GM19467 (cell line): ENCODE measurements around the gene ALPP.
"Not testable (repeated sequence)": the region's sequence is repeated elsewhere in the genome, so short reads cannot be mapped to it uniquely, and the experiment has no call there.

ENCODE experiments used
- ATAC-seq: cut with Tn5 transposase; IDR thresholded peaks from one replicate; pipeline ENCODE4 v1.9.1; 2021; ENCODE audit warnings: mild to moderate bottlenecking, moderate library complexity; ENCODE audit not compliant: unreplicated experiment

Gene ALPP

GRCh38 chr2:232400256-232401015, 21.9 kb downstream of the ALPP start:
- no peak for ATAC-seq

- no peak for ATAC-seq
These were observed 24.0 kb downstream of the ALPP start for GRCh38 chr2:232402518-232402917.

GRCh38 chr2:232405943-232406510, 27.5 kb downstream of the ALPP start:
- no peak for ATAC-seq

DNA sequence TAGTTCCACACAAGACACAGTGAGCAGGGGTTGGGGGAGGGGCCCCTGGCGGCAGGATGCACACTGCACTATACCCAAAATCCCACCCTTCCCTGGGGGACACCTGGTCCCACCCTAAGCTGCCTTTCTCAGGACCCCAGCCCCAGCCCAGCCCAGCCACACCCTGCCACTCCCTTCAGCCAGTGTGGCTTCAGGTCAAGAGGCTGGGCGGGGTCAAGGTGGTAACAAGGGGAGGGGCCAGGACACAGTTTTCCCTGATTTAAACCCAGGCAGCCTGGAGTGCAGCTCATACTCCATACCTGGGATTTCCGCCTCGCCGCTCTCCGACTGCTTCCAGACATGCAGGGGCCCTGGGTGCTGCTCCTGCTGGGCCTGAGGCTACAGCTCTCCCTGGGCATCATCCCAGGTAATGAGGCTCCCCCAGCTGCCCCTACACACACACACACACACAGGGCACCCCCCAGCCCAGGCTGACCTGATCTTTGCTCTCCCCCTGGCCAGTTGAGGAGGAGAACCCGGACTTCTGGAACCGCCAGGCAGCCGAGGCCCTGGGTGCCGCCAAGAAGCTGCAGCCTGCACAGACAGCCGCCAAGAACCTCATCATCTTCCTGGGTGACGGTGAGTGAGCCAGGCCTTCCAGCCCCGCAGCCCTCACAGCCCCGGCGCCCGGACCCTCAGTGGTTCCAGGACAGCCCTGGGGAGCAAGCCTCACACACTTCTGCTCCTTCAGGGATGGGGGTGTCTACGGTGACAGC, 28.2 kb downstream of the ALPP start, which contains the start of gene ALPG:
ALPG (plus strand) TSS at position 289 of the 755 bp plus-strand sequence; CDS start at position 340, 51 bp downstream.
- ATAC-seq = no peak

- ATAC-seq = not testable (repeated sequence)
These were observed 29.0 kb downstream of the ALPP start for GRCh38 chr2:232407428-232408150.

GRCh38 chr2:232408269-232408668, 29.7 kb downstream of the ALPP start:
- ATAC-seq = not testable (repeated sequence)

GRCh38 chr2:232409617-232410016, 31.1 kb downstream of the ALPP start:
- not testable (repeated sequence) for ATAC-seq

GRCh38 chr2:232410238-232410900, 31.8 kb downstream of the ALPP start:
- ATAC-seq = no peak

GRCh38 chr2:232411901-232412629, 33.5 kb downstream of the ALPP start:
- no peak for ATAC-seq

DNA sequence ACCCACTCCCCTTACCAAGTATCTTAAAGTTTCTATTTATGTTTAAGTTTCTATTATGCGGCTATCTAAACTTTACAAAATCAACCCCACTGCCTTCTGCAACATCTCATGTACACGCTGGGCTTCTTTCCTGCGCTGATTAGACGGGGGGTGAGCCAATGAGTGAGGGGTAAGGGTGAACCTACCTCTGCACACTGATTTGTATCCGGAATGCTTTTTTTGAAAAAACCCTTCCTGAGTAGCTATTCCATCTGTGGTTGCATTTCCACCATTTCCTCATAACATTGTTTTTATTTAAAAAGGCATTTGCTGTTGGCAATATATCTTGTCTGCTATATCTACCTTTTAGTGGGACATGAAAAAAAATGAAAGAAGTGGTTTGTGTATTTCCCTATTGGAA, 34.4 kb downstream of the ALPP start:
- no peak for ATAC-seq

- no peak for ATAC-seq
These were observed 36.7 kb downstream of the ALPP start for GRCh38 chr2:232415138-232415690.

DNA sequence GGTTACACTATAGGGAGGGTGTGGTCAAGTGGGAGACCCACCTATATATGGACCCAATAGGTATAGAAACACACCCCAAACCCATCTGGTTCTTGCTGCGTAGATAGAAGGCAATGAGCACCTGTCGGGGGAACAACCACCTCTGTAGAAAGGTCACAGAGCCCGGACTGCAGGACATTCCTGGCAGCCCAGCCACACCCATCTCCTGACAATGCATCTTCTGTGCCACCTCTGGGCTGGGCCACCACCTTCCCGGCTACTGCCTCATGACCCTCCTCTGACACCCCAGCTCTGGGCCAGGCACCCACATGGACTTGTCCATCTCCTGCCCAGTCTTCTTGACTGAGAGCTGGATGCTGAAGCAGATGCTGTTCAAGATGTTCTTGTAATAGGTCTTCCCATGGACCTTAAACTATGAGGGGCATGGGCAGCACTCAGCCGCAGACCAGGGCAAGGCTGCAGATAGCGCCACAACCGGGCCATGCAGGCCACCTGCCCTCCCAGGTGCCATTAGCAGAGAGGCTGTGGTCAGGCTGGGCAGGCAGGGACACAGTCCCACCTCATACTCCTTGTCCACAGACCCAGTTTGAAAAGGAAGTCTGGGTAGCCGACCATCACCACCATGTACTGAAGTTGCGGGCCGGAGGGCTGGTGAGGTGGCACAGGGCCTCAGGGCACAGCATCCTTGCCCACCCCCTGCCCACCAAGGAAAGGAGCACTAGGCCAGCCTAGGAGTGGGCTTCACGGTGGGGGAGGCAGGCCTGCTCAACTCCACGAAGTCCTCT, 37.4 kb downstream of the ALPP start:
- ATAC-seq = no peak

- ATAC-seq = no peak
These were observed 38.2 kb downstream of the ALPP start for GRCh38 chr2:232416521-232417470.

- ATAC-seq = no peak
These were observed 38.9 kb downstream of the ALPP start for GRCh38 chr2:232417489-232417888.

DNA sequence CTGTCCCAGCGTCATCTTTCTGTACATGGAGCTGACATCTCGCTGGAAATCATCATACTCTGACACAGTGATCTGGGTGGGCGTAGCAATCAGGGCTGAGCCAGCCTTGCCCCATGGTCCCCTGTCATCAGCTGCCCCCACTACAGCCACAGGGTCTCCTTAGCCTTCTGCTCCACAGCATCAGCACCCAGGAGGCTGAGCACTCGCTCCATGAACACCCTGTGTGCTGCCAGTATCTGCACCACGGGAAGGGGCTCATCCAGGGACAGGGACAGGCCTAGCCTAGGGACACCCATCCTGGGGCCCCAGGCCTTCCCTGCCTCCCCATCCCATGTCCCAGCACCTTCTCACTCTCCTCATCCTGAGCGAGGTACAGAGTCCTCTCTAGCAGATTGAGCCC, 39.5 kb downstream of the ALPP start:
- no peak for ATAC-seq

- no peak for ATAC-seq
These were observed 40.1 kb downstream of the ALPP start for GRCh38 chr2:232418466-232419244.
